Right lobe of liver (tissue), 4 donors: ENCODE results near the gene GARIN5A.
A peak's percentile ranks its signal among the peaks of the same experiment; 100 is the strongest.

Source experiments
- CTCF ChIP-seq, 4 donors: fragments of 200-600 bp in 3 of 4; fragments of 450-650 bp in 1 of 4; IDR thresholded peaks; one replicate each; pipeline versions ENCODE4 v1.5.1 to v1.8.0; 2016 to 2022; ENCODE audit warnings: antibody characterized with exemption in 4 of 4, mild to moderate bottlenecking in 2 of 4
- POLR2A ChIP-seq: fragments of 450-650 bp; IDR thresholded peaks from one replicate; pipeline ENCODE4 v1.6.1; 2017; ENCODE audit warnings: antibody characterized with exemption, mild to moderate bottlenecking
- donor health status: DM: no; HTN: no; CAD: no.
- donor health status: DM: no; HTN: no; CAD: no.
- donor health status: DM: no; HTN: yes; CAD: no.

GRCh38 chr19:50513746-50514345 is 37.2 kb upstream of the GARIN5A start, which contains the start of gene ASPDH:
- TF ChIP-seq CTCF (IDR thresholded peaks at IDR 0.05) (no peak), POLR2A (peak; percentile 75)
